ENCODE measurements around the gene IFT88.
A peak's percentile ranks its signal among the peaks of the same experiment; 100 is the strongest.

Gene IFT88

GRCh38 chr13:20654156-20654555 lies 87.2 kb downstream of the IFT88 start:
- H3K4me3 ChIP-seq (ENCODE audit: low read depth, low read length), result no peak overlapping the region
- ChIA-PET POLR2A (no interaction called here), CTCF (no interaction called here)
- DNase-seq (ENCODE audit: low read depth, low spot score), result peak; percentile 1
- no peak for TF ChIP-seq CTCF (IDR thresholded peaks at IDR 0.05; ENCODE audit: insufficient read depth, low read length, missing control alignments)

GRCh38 chr13:20658451-20659040 lies 91.6 kb downstream of the IFT88 start:
- H3K4me3 ChIP-seq (ENCODE audit: low read depth, low read length), result no peak overlapping the region
- CTCF ChIA-PET, result interaction anchor here (0.7 kb wide), 1 partner anchor 210 kb away, joined by 3 read pairs; no protein-coding TSS in a partner anchor
- POLR2A ChIA-PET, result no interaction called here
- DNase-seq (ENCODE audit: low read depth, low spot score), result no peak
- no peak for TF ChIP-seq CTCF (IDR thresholded peaks at IDR 0.05; ENCODE audit: insufficient read depth, low read length, missing control alignments)

- H3K4me3 ChIP-seq (ENCODE audit: low read depth, low read length), result no peak overlapping the region
- DNase-seq (ENCODE audit: low read depth, low spot score), result no peak
- ChIA-PET POLR2A (no interaction called here), CTCF (interaction anchor here (1.2 kb wide), 1 partner anchor 45 kb away, joined by 4 read pairs; no protein-coding TSS in a partner anchor)
- no peak for TF ChIP-seq CTCF (IDR thresholded peaks at IDR 0.05; ENCODE audit: insufficient read depth, low read length, missing control alignments)
Observed at GRCh38 chr13:20664351-20664750, 97.4 kb downstream of the IFT88 start.

- no peak for DNase-seq (ENCODE audit: low read depth, low spot score)
- no peak for TF ChIP-seq CTCF (IDR thresholded peaks at IDR 0.05; ENCODE audit: insufficient read depth, low read length, missing control alignments)
- ChIA-PET CTCF (no interaction called here), POLR2A (no interaction called here)
- no peak overlapping the region for H3K4me3 ChIP-seq (ENCODE audit: low read depth, low read length)
Observed at GRCh38 chr13:20666948-20667347, 100.0 kb downstream of the IFT88 start.

GRCh38 chr13:20667857-20668437 lies 101.0 kb downstream of the IFT88 start:
- POLR2A ChIA-PET, result no interaction called here

More at GRCh38 chr13:20667857-20668437, 101.0 kb downstream of the IFT88 start:
- TF ChIP-seq CTCF (IDR thresholded peaks at IDR 0.05; ENCODE audit: insufficient read depth, low read length, missing control alignments), result no peak
- DNase-seq (ENCODE audit: low read depth, low spot score), result no peak
- CTCF ChIA-PET, result interaction anchor here (1.0 kb wide), 1 partner anchor 12 kb away, joined by 3 read pairs; no protein-coding TSS in a partner anchor
- H3K4me3 ChIP-seq (ENCODE audit: low read depth, low read length), result no peak overlapping the region
